Motor neuron (in vitro differentiated cells): ENCODE results near the gene IGSF21. TPM values are rescaled to one million over a fixed set of nuclear protein-coding genes. Genes with fewer than 3 reads are reported as not detected.
"Not testable (repeated sequence)": the region's sequence is repeated elsewhere in the genome, so short reads cannot be mapped to it uniquely, and the experiment has no call there.

Source experiments
- ATAC-seq, 8 experiments: fragments of 200-7000 bp; cut with Tn5 transposase; replicated peaks in 6 of 8; 2 replicates each; pipeline ENCODE4 v1.8.0; 2021; ENCODE audit warnings: mild to moderate bottlenecking in 8 of 8, moderate library complexity in 8 of 8
- H3K27ac ChIP-seq, 2 donors: fragments of 250-450 bp; sonication (Bioruptor Pico); 2 replicates each; pipeline ENCODE4 v1.9.0; 2021; ENCODE audit warnings: antibody characterized with exemption in 2 of 2, mild to moderate bottlenecking in 2 of 2, moderate library complexity in 1 of 2
- H3K4me1 ChIP-seq, 2 donors: fragments of 250-450 bp; sonication (Bioruptor Pico); replicated peaks in 1 of 2; 2 replicates each; pipeline ENCODE4 v1.6.1; 2021; ENCODE audit warnings: antibody characterized with exemption in 2 of 2, mild to moderate bottlenecking in 2 of 2, moderate library complexity in 1 of 2
- H3K4me3 ChIP-seq, 5 donors: fragments of 250-450 bp; sonication (Bioruptor Pico); 2 replicates each; pipeline ENCODE4 v1.9.0; 2021; ENCODE audit warnings: antibody characterized with exemption in 5 of 5, mild to moderate bottlenecking in 5 of 5, moderate library complexity in 4 of 5
- WGBS, 10 experiments: fragments of 450-650 bp; shearing (Covaris generic); methylation state at CpG; one replicate each; pipeline ENCODE4 v1.0.0; 2022; 5-methylcytosine and 5-hydroxymethylcytosine counted together
- in situ Hi-C, 9 experiments: fragments of 400-800 bp; cut with MboI; loops; one replicate each; pipeline ENCODE4 v1.15.0; 2021; ENCODE audit warnings: low sequenced_read_pairs in 9 of 9, low pct_unique_long_range_greater_than_20kb in 2 of 9; ENCODE audit not compliant: unreplicated experiment in 9 of 9
- total RNA-seq, 8 experiments: library from RNA; unstranded; fragments of 300-600 nt; gene quantifications; 2 replicates each; pipeline versions ENCODE4 v1.2.3 to v1.2.4, GENCODE V29; 2022

Gene IGSF21
- total RNA-seq, 8 experiments from 2014 or later, result 0.36 to 74.2 (median 5.4) TPM

GRCh38 chr1:18411820-18412641, 304.4 kb downstream of the IGSF21 start:
- in situ Hi-C loops, result no loop called here
- H3K27ac ChIP-seq, result no peak overlapping the region
- 23 to 100% (median 83%) methylated on average over 2 to 8 of the region's 8 CpGs; no CpG with 5 or more reads in 1 of the 10 experiments for WGBS, 10 experiments
- no peak for ATAC-seq
- no peak overlapping the region for H3K4me3 ChIP-seq
- H3K4me1 ChIP-seq, result peaks cover 12 to 20% of the 10 kb centered on the region in 2 donors

- in situ Hi-C loops, result no loop called here
Observed at GRCh38 chr1:18412882-18413353, 305.3 kb downstream of the IGSF21 start.

GRCh38 chr1:18413541-18414305, 306.1 kb downstream of the IGSF21 start:
- WGBS, 10 experiments, result 8 to 60% (median 37%) methylated on average over 1 to 9 of the region's 13 CpGs; no CpG with 5 or more reads in 3 of the 10 experiments
- no peak overlapping the region for H3K27ac ChIP-seq
- H3K4me1 ChIP-seq, result peaks cover 21 to 30% of the 10 kb centered on the region in 2 donors
- no peak overlapping the region for H3K4me3 ChIP-seq
- ATAC-seq, result peak in 6 of 8 experiments; percentile 24 to 95 (median 82)
- in situ Hi-C loops, result no loop called here

More at GRCh38 chr1:18412882-18413353, 305.3 kb downstream of the IGSF21 start:
- WGBS, 10 experiments, result 11 to 100% (median 51%) methylated on average over 1 to 4 of the region's 4 CpGs; no CpG with 5 or more reads in 2 of the 10 experiments
- no peak overlapping the region for H3K4me3 ChIP-seq
- H3K27ac ChIP-seq, result no peak overlapping the region
- H3K4me1 ChIP-seq, result peaks cover 16 to 22% of the 10 kb centered on the region in 2 donors
- ATAC-seq, result no peak

- Histone ChIP-seq H3K4me1 (peaks cover 26 to 28% of the 10 kb centered on the region in 2 donors), H3K27ac (no peak overlapping the region), H3K4me3 (no peak overlapping the region)
- ATAC-seq, result peak in 3 of 8 experiments; percentile 14 to 35 (median 33)
- 10 to 90% (median 80%) methylated on average over 2 to 5 of the region's 5 CpGs; no CpG with 5 or more reads in 5 of the 10 experiments for WGBS, 10 experiments
- in situ Hi-C loops, result no loop called here
Observed at GRCh38 chr1:18414321-18414720, 306.7 kb downstream of the IGSF21 start.

DNA sequence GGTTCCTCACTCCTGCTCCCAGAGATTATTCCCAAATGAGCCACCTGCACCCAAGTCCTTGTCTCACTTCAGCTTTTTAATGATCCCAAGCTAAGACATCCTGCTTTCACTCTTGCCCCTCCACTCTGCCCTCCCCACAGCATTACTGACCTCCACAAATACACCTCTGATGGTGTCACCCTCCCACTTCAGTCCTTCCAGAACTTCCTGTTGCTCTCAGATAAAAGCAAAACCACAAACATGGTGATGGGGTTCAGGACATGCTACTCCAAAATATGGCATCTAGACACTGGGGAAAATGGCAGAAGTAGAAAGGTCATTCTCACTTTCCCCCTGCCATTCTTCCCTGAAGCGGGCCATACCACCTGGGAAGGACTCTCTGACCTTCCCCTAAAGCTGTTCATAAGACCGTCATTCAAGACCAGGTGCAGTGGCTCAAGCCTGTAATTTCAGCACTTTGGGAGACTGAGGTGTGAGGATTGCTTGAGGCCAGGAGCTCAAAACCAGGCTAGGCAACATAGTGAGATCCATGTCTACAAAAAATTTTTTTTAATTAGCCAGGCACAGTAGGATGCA, 307.4 kb downstream of the IGSF21 start:
- Histone ChIP-seq H3K27ac (no peak overlapping the region), H3K4me1 (peaks cover 27 to 28% of the 10 kb centered on the region in 2 donors), H3K4me3 (no peak overlapping the region)
- no peak for ATAC-seq
- WGBS, 10 experiments, result 15 to 100% (median 76%) methylated on average over 1 to 2 of the region's 2 CpGs; no CpG with 5 or more reads in 2 of the 10 experiments
- in situ Hi-C loops, result no loop called here

DNA sequence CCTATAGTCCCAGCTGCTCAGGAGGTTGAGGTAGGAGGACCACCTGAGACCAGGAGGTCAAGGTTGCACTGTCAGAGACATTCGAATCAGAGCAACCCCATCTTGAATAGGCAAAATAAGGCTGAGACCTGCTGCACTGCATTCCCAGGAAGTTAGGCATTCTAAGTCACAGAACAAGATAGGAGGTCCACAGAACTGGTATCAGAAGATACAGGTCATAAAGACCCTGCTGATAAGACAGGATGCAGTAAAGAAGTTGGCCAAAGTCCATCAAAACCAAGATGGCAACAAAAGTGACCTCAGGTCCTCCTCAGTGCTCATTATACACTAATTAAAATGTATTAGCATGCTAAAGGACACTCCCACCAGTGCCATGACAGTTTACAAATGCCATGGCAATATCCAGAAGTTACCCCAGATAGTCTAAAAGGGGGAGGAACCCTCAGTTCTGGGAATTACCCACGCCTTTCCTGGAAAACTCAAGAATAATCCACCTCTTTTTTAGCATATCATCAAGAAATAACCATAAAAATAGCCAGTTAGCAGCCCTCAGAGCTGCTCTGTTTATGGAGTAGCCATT, 307.9 kb downstream of the IGSF21 start:
- 0 to 100% (median 73%) methylated on average over 1 to 2 of the region's 2 CpGs; no CpG with 5 or more reads in 3 of the 10 experiments for WGBS, 10 experiments
- Histone ChIP-seq H3K27ac (no peak overlapping the region), H3K4me1 (peaks cover 27 to 28% of the 10 kb centered on the region in 2 donors), H3K4me3 (no peak overlapping the region)
- in situ Hi-C loops, result no loop called here
- peak in 2 of 8 experiments; percentile 69 to 80 for ATAC-seq

GRCh38 chr1:18416126-18416525, 308.5 kb downstream of the IGSF21 start:
- H3K4me3 ChIP-seq, ATAC-seq, in situ Hi-C loops, H3K27ac ChIP-seq: not testable (repeated sequence)
- 7 to 100% (median 80%) methylated on average over 1 to 5 of the region's 5 CpGs; no CpG with 5 or more reads in 2 of the 10 experiments for WGBS, 10 experiments
- H3K4me1 ChIP-seq, result peaks cover 27 to 28% of the 10 kb centered on the region in 2 donors

- ATAC-seq, result peak in 3 of 8 experiments; percentile 20 to 59 (median 55)
- peak overlapping the region in 1 of 2 donors; percentile 59 for H3K27ac ChIP-seq
- H3K4me1 ChIP-seq, result peaks cover 27 to 28% of the 10 kb centered on the region in 2 donors
- 0 to 52% (median 42%) methylated on average over 2 to 3 of the region's 3 CpGs; no CpG with 5 or more reads in 1 of the 10 experiments for WGBS, 10 experiments
- in situ Hi-C loops, result no loop called here
- H3K4me3 ChIP-seq, result no peak overlapping the region
Observed at GRCh38 chr1:18417316-18418269, 310.0 kb downstream of the IGSF21 start.

DNA sequence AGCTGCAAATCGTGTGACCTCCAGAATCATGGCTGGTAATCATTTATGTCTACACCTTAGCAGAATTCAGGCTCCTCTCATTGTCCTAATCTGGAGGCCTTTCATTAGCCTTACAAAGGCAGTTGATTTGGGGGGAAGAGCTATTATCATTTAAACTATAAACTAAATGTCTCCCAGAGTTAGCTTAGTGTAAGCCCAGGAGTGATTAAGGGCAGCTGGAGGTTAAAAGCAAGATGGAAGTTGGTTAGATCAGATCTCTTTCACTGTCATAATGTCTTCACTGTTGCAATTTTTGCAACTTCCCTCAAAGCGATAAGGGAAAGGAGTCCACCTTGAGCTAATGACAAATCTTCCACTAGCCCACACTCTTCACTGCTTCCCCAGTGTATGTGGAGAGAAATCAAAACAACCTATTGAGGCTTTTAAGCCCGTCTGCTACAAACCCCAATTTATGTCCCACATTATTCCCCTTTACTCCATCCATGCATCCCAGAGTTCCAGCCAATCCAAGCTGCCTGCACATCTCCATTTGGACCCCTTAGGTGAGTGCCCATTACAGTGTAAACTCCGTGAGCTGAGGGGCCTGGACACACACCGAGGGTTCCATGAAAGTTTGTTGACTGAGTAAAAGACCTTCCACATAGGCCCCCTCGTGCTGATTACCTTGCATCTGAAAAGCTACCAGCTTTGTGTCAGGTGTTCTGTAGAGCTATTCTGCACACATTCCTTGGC, 311.7 kb downstream of the IGSF21 start:
- Histone ChIP-seq H3K27ac (no peak overlapping the region), H3K4me1 (peaks cover 18 to 19% of the 10 kb centered on the region in 2 donors), H3K4me3 (no peak overlapping the region)
- in situ Hi-C loops, result no loop called here
- WGBS, 10 experiments, result 0 to 62% (median 20%) methylated on average over 1 to 6 of the region's 6 CpGs; no CpG with 5 or more reads in 1 of the 10 experiments
- ATAC-seq, result peak in 1 of 8 experiments; percentile 20

GRCh38 chr1:18419845-18420184, 312.2 kb downstream of the IGSF21 start:
- H3K4me1 ChIP-seq, result peaks cover 18 to 19% of the 10 kb centered on the region in 2 donors
- WGBS, 10 experiments, result 27 to 82% (median 73%) methylated on average over 2 to 5 of the region's 5 CpGs; no CpG with 5 or more reads in 3 of the 10 experiments
- in situ Hi-C loops, result no loop called here
- H3K4me3 ChIP-seq, result no peak overlapping the region
- no peak overlapping the region for H3K27ac ChIP-seq
- ATAC-seq, result no peak
